OCI-LY7 (cell line): ENCODE measurements around the gene EDN2.

Source experiments
- CTCF ChIP-seq: fragments of 200-600 bp; sonication (generic); conservative IDR thresholded peaks from 2 replicates; pipeline ENCODE4 v1.5.1; 2014; ENCODE audit warnings: mild to moderate bottlenecking, antibody characterized with exemption, low read length, moderate library complexity, mixed read lengths
- EZH2phosphoT487 ChIP-seq: fragments of 200-600 bp; sonication (generic); IDR thresholded peaks from 2 replicates; pipeline ENCODE4 v1.6.1; 2018; ENCODE audit warnings: low read depth, borderline replicate concordance, mild to moderate bottlenecking, mixed run types, antibody characterized with exemption, low read length, moderate library complexity, mixed read lengths

GRCh38 chr1:41528726-41529605 lies 44.5 kb upstream of the EDN2 start:
- TF ChIP-seq CTCF: no peak
- TF ChIP-seq EZH2phosphoT487: no peak
